GM13976 (cell line): ENCODE data around the gene DENND5B.

Experiments used
- DNase-seq: peaks from one replicate; pipeline ENCODE4 v3.0.0; 2012; ENCODE audit warnings: low spot score
- in situ Hi-C: fragments of 300-500 bp; cut with MboI; formaldehyde crosslinking; loops from one replicate; pipeline ENCODE4 v1.12.0; 2022; ENCODE audit warnings: low sequenced_read_pairs, mixed read lengths, inconsistent platforms; ENCODE audit not compliant: unreplicated experiment
- TF ChIP-seq, protein P1 (sequence below): IDR thresholded peaks from 2 replicates; pipeline ENCODE4 v1.5.1; 2012; ENCODE audit warnings: borderline replicate concordance, mild to moderate bottlenecking; ENCODE audit not compliant: insufficient read depth; ENCODE audit errors: extremely low read depth, missing control alignments, control extremely low read depth

DENND5B gene

DNA sequence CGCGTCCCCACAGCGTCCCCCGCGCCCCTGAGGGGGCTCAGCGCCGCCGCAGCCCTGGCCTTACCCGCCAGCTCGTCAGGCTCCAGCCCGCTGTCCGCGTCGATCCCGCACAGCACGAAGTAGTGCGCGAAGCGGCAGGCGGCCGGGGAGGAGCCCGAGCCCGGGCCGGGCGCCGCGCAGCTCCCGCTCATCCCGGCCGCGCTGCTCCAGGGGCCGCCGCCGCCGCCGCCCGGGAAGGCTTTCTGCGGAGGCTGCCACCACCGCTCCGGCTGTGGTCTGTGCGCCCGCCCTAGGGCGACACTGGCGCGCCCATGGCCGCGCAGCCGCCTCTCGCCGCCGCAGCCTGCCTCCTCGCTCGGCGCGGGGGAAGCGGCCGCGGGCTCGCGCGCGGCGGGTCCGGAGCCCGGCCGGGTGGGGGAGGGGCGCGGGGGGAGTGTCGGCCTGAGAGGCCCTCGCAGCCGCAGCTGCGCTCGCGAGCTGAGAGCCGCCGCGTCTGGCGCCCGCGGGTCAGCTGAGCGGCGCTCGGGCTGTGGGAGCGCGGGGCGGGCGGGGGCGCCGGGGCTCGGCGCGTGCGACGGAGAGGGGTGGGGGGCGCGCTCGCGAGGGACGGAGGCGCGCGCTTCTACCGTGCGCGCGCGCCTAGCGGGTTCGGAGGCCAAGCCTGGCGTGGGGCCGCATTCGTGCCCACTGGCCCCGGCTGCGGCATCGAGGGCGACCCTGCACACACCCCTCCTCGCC is at the start of gene DENND5B:
TSS of gene DENND5B (minus strand) at position 495 of the 738 bp plus-strand sequence. CDS start at position 191, 304 bp downstream.
- DNase-seq = peak; percentile 78
- TF ChIP-seq, protein P1, sequence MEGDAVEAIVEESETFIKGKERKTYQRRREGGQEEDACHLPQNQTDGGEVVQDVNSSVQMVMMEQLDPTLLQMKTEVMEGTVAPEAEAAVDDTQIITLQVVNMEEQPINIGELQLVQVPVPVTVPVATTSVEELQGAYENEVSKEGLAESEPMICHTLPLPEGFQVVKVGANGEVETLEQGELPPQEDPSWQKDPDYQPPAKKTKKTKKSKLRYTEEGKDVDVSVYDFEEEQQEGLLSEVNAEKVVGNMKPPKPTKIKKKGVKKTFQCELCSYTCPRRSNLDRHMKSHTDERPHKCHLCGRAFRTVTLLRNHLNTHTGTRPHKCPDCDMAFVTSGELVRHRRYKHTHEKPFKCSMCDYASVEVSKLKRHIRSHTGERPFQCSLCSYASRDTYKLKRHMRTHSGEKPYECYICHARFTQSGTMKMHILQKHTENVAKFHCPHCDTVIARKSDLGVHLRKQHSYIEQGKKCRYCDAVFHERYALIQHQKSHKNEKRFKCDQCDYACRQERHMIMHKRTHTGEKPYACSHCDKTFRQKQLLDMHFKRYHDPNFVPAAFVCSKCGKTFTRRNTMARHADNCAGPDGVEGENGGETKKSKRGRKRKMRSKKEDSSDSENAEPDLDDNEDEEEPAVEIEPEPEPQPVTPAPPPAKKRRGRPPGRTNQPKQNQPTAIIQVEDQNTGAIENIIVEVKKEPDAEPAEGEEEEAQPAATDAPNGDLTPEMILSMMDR = no peak
- in situ Hi-C loops = loop anchor here (25.0 kb wide), 1 partner anchor 104 kb away; no protein-coding TSS in a partner anchor

- TF ChIP-seq, protein P1 = no peak
- DNase-seq = no peak
- in situ Hi-C loops = loop anchor here (5.0 kb wide), 2 partner anchors 47 to 232 kb away; no protein-coding TSS in a partner anchor
Observed at GRCh38 chr12:31634620-31635019, 43.7 kb upstream of the DENND5B start.

DNA sequence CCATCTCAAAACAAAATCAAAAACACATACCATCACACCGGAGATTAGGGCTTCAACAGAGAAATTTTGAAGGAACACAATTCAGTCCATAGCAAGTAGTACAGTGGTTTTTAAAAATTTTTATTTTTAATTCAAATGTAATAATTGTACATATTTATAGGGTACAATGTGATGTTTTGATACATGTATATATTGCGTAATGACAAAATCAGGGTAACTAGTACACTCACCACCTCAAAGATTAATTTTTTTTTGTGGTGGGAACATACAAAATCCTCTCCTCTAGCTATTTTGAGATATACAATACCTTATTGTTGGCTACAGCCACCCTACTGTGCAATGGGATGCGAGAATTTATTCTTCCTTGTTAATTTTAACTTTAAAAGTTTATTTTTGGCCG is 42.5 kb upstream of the DENND5B start:
- TF ChIP-seq, protein P1 = no peak
- no peak for DNase-seq
- in situ Hi-C loops = no loop called here

- in situ Hi-C loops = no loop called here
- no peak for DNase-seq
- TF ChIP-seq, protein P1 = no peak
Observed at GRCh38 chr12:31631809-31632208, 40.9 kb upstream of the DENND5B start.

DNA sequence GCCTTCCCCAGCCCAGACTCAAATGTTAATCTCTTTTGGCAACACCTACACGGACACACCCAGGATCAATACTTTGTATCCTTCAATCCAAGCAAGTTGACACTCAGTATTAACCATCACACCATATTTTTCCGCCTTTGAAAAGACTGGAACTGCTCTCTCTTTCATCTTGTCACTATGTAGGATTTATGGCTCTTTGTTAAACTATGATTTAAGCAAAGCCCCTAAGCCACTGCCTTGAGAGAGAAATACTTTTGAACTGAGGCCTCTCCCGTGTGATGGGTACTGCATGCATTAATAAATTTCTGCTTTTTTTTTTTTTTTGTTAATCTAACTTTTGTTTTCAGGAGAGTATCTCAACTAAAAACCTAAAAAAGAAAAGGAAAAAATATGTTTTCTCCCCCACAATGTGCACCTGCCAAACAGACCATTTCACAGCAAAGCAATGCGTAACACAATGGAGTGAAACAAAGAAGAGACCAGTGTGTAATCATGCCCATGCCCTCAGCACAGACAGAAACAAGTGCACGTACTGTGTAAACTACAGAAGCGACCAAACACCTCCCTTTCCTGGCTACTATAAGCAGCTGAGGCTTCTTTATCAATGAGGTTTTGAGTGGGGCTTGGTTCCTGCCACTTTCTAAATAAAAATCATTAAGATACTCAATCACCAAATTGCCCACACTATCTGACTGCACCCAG is 40.2 kb upstream of the DENND5B start:
- in situ Hi-C loops = no loop called here
- TF ChIP-seq, protein P1 = no peak
- no peak for DNase-seq

DNA sequence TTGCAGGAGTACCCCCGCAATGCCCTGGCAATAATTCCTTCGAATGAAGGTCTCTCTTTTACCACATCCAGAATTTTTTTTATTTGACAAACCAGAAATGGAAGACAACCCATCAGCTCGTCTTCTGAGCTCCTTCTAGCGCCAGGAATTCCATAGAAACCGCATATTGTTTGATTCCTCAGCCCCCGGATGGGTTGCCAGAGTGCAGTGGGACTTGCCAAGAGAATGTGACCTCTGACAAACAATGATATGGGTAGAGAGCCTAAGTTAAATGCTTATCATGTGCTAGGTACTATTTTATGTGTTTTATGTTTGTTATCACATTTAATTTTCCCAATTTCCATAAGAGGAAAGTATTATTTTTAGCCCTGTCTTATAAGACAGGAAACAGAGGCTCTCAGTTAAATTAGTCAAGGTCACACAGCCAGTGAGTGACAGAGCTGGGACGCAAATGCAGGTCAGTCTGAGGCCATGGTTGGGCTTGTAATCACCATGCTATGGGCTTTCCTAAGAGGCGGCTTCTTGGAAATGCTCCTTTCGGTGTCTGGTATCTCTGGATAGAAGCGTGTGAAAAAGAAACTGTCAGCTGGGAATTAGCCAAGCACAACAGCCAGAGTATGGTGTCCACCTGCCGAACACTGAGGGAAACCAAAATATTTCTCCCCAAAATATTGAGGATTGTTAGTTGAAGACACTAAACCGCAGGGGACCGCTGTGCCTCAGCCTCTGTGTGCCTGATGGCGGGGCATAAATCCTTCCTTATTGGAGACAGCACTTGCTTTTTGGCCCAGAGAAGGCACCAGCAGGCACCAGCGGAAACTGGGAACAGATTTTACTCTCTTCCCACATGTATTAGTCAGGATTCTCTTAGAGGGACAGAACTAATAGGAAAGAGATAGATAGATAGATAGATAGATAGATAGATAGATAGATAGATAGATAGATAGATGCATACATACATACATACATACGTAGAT is 39.1 kb upstream of the DENND5B start:
- TF ChIP-seq, protein P1 = no peak
- in situ Hi-C loops = no loop called here

More for the DNA sequence above, 39.1 kb upstream of the DENND5B start:
- DNase-seq = no peak
